Measurements from ENCODE around the gene PLA2G3. TPM values are rescaled to one million over a fixed set of nuclear protein-coding genes. Genes with fewer than 3 reads are reported as not detected.

PLA2G3 gene
- total RNA-seq, 1 donor = 0.43 TPM

DNA sequence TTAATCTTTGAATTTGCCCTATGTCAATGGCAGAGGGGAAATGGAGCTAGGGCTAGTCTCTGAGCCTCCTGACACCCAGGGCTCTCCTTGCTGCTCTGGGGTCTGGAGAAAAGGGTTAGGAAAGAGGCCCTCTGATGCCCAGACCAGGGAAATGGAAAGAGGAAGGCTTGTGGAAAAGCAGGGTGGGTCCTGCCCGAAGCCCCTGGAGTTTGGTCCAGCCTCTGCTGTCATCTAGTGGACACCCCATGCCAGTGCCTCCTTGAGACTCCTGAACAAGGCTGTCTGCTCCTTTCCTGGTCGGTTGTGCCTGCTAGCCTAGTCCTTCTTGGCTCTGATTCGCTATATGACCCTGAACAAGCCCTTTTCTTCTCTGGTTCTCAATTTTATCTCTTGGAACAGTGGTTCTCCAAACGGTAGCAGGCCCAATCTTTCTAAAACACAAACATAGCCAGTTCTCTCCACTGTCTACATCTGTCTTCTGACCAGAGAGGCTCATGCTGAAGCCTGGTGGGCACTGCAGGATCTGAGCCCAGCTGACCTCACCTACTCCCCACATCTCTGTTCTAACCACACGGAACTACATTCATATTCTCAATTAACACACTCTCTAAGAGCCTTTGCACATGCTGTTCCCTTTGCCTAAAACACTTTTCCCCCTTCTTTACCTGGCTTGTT, 8.8 kb upstream of the PLA2G3 start:
- TF ChIP-seq, protein P1, sequence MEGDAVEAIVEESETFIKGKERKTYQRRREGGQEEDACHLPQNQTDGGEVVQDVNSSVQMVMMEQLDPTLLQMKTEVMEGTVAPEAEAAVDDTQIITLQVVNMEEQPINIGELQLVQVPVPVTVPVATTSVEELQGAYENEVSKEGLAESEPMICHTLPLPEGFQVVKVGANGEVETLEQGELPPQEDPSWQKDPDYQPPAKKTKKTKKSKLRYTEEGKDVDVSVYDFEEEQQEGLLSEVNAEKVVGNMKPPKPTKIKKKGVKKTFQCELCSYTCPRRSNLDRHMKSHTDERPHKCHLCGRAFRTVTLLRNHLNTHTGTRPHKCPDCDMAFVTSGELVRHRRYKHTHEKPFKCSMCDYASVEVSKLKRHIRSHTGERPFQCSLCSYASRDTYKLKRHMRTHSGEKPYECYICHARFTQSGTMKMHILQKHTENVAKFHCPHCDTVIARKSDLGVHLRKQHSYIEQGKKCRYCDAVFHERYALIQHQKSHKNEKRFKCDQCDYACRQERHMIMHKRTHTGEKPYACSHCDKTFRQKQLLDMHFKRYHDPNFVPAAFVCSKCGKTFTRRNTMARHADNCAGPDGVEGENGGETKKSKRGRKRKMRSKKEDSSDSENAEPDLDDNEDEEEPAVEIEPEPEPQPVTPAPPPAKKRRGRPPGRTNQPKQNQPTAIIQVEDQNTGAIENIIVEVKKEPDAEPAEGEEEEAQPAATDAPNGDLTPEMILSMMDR (IDR thresholded peaks at IDR 0.05; ENCODE audit: insufficient read depth, low read depth, low read length) = peak; percentile 99
- H3K4me3 ChIP-seq (ENCODE audit: low read depth, low read length) = no peak overlapping the region
- peak; percentile 82 for DNase-seq (ENCODE audit: low read depth)

DNA sequence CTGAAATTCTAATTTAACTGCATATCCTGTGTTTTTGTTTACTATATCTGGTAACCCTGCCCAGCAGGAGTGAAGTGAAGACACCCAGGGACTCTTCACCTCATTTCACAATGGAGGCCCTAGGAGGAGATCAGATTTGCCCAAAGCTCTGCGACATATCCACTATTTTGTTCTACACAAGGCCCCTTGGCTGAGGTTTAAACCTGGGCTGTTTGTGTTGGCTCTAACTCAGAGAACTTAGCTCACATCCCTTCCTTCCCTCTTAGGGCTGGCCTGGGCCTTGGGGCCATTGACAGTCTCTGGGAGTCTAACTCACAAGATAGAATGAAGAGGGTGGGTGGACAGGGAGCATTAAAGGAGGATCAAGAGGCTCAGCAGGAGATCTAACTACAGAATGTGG, 8.2 kb upstream of the PLA2G3 start:
- TF ChIP-seq, protein P1 (IDR thresholded peaks at IDR 0.05; ENCODE audit: insufficient read depth, low read depth, low read length) = no peak
- no peak overlapping the region for H3K4me3 ChIP-seq (ENCODE audit: low read depth, low read length)
- DNase-seq (ENCODE audit: low read depth) = no peak

DNA sequence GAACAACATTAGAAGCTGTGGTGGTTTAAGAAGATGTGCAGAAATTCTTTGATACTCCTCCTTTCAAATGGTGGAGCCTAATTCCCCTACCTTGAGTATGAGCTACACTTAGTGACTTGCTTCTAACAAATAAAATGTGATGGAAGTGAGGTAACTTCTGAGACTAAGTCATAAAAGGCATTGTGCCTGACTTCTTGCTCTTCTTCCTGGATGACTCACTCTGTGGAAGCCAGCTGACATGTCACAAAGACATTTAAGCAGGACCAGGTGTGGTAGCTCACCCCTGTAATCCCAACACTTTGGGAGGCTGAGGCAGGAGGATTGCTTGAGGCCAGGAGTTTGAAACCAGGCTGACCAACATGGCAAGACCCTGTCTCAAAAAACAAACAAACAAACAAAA, 3.9 kb upstream of the PLA2G3 start:
- no peak overlapping the region for H3K4me3 ChIP-seq (ENCODE audit: low read depth, low read length)
- DNase-seq (ENCODE audit: low read depth) = peak; percentile 37
- TF ChIP-seq, protein P1 (IDR thresholded peaks at IDR 0.05; ENCODE audit: insufficient read depth, low read depth, low read length) = no peak

DNA sequence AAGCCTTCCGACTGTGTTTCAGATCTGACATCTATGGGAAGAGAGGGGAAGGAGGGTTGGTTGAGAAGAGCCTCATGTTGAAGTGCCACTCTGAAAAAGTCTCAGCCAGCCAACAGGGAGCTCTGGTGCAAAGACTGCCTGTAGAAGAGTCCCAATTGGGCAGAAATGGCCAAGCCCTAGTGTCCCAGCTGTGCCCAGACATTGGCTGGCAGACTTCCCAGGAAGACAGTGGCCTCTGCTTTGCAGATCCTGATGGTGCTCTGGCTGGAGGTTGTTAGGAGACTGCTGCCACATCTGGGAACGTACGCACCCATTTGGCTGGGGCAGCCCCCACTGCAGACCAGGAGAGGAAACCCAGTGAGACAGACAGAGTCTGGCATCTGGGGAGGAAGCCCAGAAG, 3.2 kb upstream of the PLA2G3 start:
- TF ChIP-seq, protein P1 (IDR thresholded peaks at IDR 0.05; ENCODE audit: insufficient read depth, low read depth, low read length) = no peak
- no peak for DNase-seq (ENCODE audit: low read depth)
- no peak overlapping the region for H3K4me3 ChIP-seq (ENCODE audit: low read depth, low read length)

DNA sequence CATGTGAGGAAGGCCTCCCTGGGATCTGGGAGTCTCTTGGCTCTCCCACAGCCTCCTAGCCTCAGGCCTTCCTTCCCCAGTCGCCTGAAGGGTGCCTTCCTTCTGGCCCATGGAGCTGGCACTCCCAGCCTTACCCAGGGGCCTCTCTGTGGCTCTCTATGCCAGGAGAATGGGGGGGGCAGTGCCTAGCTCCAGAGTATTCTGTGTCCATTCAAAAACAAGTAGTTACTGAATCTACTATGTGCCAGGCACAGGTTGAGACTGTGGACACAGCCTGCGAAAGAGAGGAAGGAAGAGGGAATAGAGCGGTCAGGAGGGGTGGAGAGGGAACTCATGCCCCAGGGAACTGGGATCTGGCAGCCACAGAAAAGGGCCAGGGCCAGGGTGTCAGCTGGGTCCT, 2.7 kb upstream of the PLA2G3 start:
- no peak overlapping the region for H3K4me3 ChIP-seq (ENCODE audit: low read depth, low read length)
- no peak for DNase-seq (ENCODE audit: low read depth)
- TF ChIP-seq, protein P1 (IDR thresholded peaks at IDR 0.05; ENCODE audit: insufficient read depth, low read depth, low read length) = no peak

DNA sequence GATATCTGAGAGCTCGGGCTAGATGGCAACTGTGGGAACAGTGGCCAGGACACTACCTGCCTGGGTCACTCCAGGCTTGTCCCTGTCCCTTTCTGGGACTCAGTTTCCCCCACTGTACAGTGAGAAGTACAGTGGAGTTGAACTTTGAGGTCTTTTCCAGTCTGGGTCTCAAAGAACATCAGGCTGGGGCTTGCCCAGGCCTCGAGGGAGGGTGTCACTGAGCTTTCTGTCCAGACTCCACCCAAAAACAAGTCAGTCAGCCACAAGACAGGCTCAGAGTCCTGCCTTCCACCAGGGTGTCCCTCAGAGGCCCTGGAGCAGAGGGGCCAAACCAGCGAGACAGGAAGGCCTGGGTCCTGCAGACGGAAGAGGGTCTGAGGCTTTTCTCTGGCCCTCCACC, 2.0 kb upstream of the PLA2G3 start:
- no peak overlapping the region for H3K4me3 ChIP-seq (ENCODE audit: low read depth, low read length)
- TF ChIP-seq, protein P1 (IDR thresholded peaks at IDR 0.05; ENCODE audit: insufficient read depth, low read depth, low read length) = no peak
- DNase-seq (ENCODE audit: low read depth) = no peak

DNA sequence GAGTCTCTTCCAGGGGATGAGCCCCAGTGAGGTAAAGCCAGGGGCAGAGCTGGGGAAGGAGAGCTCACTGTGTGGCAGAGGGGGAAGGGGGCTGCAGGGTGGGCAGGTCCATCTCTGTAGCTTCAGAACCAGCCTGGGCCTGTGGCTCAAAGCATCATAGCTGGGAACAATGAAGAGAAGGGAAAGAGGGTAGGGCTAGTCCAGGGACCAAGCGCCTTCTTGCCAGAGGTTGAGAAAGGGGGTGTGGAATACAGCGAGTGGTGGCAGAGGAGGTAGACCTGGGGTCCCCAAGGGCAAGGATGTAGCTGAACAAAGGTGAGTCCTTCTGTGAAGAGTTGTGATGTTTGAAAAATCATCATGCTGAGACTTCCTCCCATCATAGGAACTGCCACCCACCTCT, 1.2 kb upstream of the PLA2G3 start:
- no peak overlapping the region for H3K4me3 ChIP-seq (ENCODE audit: low read depth, low read length)
- TF ChIP-seq, protein P1 (IDR thresholded peaks at IDR 0.05; ENCODE audit: insufficient read depth, low read depth, low read length) = no peak
- DNase-seq (ENCODE audit: low read depth) = no peak

All from fibroblast of villous mesenchyme (primary cell).